Endothelial cell of umbilical vein (primary cell): ENCODE data around the gene MAGI1.

Experiments used
- CTCF ChIP-seq, 2 donors: IDR thresholded peaks; 1 replicate in 1 of 2; 2 replicates in 1 of 2; pipeline ENCODE4 v1.5.1; 2011; ENCODE audit warnings: low read length in 2 of 2, mild to moderate bottlenecking in 2 of 2, moderate library complexity in 2 of 2, control low read depth in 1 of 2, inconsistent platforms in 1 of 2, low read depth in 1 of 2; ENCODE audit not compliant: insufficient read depth in 1 of 2; ENCODE audit errors: extremely low read depth in 1 of 2
- EZH2 ChIP-seq: IDR thresholded peaks from 2 replicates; pipeline ENCODE4 v1.6.1; 2012; ENCODE audit warnings: borderline replicate concordance, low read depth, mild to moderate bottlenecking, moderate library complexity, low read length, inconsistent platforms; ENCODE audit not compliant: severe bottlenecking
- FOS ChIP-seq: IDR thresholded peaks from 2 replicates; pipeline ENCODE4 v1.6.1; 2011; ENCODE audit warnings: mild to moderate bottlenecking, low read length, moderate library complexity, borderline replicate concordance; ENCODE audit not compliant: insufficient read depth
- GATA2 ChIP-seq: IDR thresholded peaks from 2 replicates; pipeline ENCODE4 v1.7.0; 2011; ENCODE audit warnings: low read depth, mild to moderate bottlenecking, moderate library complexity, mixed read lengths, low read length; ENCODE audit not compliant: insufficient read length, insufficient read depth
- JUN ChIP-seq: IDR thresholded peaks from 2 replicates; pipeline ENCODE4 v1.6.1; 2011; ENCODE audit warnings: borderline replicate concordance, low read depth; ENCODE audit not compliant: insufficient read length, insufficient read depth
- MAX ChIP-seq: IDR thresholded peaks from 2 replicates; pipeline ENCODE4 v1.6.1; 2011; ENCODE audit not compliant: insufficient read depth, insufficient read length
- MYC ChIP-seq: IDR thresholded peaks from one replicate; pipeline ENCODE4 v1.6.1; 2011; ENCODE audit warnings: mild to moderate bottlenecking, low read depth, low read length
- POLR2A ChIP-seq: IDR thresholded peaks from 2 replicates; pipeline ENCODE4 v1.6.1; 2012; ENCODE audit warnings: low read depth, mild to moderate bottlenecking, control low read depth, low read length
- POLR2AphosphoS5 ChIP-seq: IDR thresholded peaks from 2 replicates; pipeline ENCODE4 v1.6.1; 2012; ENCODE audit warnings: low read depth, mild to moderate bottlenecking, control low read depth, low read length, moderate library complexity; ENCODE audit not compliant: insufficient read depth

GRCh38 chr3:65869798-65870197, 168.9 kb downstream of the MAGI1 start:
- TF ChIP-seq CTCF (IDR thresholded peaks at IDR 0.05; ENCODE audit: extremely low read depth in 1 of 2, insufficient read depth in 1 of 2, low read depth in 1 of 2, low read length in 2 of 2) (no peak), EZH2 (no peak), MAX (no peak), POLR2A (no peak), POLR2AphosphoS5 (no peak), MYC (no peak), JUN (no peak), GATA2 (no peak), FOS (no peak)
